Inferior parietal cortex (tissue), 1 donor: Measurements from ENCODE around the gene CCDC86.
A peak's percentile ranks its signal among the peaks of the same experiment; 100 is the strongest.

Source experiments
- DNase-seq: peaks from one replicate; pipeline ENCODE4 v3.0.0-alpha.2; 2016; ENCODE audit errors: extremely low spot score

Gene CCDC86

DNA sequence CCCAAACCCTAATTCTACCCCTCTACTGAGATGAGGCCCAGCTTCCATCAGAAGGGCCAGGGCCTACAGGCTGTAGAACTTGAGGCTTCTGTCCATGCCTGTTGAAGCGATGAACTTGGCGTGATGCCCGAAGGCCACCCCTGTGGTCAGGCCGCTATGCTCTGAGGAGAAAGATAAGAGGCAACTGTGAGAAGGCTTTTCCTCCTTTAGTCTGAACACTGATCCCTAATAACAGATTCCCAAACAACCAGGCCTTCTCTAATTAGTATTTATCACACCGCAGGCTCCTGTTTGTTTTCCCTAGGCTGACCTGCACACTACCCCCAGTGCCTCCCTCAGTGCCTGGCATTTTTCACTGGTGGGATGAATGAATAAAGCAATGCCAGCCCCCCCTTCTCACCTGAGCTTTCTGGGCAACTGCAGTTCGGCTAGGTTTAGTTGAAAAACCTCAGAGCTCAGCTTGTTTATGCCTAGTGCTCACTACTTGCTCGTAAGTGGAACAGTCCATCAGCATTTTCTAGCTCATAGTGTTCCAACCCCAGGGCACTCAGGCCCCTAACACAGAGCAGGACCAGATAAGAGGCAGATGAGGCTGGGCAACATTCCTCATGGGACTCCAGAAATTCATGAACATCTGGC lies 49.3 kb downstream of the CCDC86 start:
- DNase-seq = no peak

DNA sequence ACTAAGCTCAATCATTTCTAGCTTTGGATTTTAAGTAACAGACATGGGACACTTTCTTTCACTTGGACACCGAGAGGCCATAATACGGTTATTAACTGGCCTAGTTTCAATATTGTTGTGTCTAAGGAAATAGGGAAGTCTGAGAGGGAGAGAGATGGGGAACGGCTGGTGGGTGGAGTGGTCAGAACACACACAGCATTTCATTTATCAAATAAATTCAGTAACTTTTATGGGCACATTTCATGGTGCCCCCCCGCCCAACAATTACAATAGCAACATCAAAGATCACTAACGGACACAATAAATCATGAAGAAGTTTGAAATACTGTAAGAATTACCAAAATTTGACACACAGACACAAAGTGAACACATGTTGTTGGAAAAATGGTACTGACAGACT lies 53.8 kb downstream of the CCDC86 start:
- DNase-seq = no peak

DNA sequence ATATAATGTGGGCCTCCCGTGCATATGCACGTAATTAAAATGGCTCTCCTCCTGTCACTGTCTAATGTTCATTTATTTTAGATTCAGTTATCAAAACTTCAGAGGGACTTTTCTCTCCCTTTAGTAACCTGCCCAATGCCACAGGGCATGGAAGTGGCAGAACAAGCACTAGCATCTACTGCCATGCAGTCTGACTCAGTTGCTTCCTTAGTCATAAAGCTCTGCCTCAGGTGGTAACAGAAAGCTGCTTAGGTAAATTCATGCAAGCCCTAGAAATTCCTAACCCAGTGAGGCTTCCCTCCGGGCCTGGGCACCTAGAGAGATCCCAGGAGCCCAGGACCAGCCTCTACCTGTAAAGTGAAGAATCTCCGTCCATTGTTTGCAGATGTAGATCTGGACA lies 55.6 kb downstream of the CCDC86 start:
- no peak for DNase-seq

DNA sequence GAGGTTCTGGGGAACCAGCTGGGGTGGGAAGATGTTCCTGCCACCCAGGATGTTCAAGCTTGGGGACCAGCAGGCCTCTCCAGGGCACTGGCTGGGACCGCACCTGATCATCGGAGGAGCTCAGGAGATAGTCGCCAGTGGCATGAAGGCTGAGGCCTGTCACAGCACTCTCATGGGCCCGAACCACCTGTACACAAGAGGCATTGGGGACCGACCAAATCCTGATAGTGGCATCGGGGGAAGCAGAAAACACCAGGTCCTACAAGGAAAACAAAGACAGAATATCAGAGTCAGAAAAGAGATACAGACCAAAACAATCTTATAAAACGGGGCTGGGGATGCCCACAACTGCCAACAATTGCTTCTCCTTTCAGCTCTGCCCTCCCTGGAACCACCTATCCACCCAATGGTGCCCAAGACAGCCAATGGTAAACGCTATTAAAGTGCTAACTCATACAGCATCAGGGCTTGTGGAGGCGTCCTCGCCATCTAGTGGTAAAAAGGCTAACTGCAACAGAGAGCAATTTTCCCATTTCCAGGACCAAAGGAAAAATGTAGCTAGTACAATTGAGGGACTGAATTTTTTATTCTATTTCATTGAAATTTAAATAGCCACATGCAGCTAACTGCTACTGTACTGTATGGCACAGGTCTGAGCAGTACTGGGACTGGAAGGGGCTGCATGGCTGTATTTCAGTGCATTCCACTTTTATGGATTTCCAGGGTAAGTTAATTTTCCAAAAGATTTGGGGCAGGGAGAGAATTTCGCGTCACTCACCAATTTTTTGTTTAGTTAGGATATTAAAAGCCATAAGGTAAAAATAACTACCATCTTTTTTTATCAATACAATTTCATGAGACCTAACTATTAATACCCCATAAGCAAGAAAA lies 57.4 kb downstream of the CCDC86 start:
- DNase-seq = peak; percentile 79

DNA sequence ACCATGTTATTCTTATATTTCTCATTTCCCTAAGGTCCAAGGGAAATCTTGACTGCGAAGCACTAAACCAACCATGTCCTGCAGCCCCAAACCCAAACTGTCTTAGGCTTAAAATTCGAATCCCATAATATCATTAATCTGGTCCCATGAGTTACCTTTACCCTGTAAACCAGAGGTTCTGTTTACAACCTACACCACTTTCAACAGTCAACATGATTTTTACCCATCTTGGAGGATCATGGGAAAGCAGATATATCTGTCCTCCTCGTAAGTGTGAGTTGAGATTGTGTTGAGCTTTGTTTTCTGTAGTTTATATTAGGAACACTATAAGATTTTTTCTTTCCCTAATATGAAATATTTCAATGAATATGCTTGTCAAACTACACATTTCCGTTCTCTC lies 58.1 kb downstream of the CCDC86 start:
- DNase-seq = no peak
